K562 (cell line): ENCODE measurements around the gene RRM2. TPM values are rescaled to one million over a fixed set of nuclear protein-coding genes. Genes with fewer than 3 reads are reported as not detected.

Source experiments
- C11orf30 ChIP-seq: fragments of 450-650 bp; IDR thresholded peaks from 2 replicates; pipeline ENCODE4 v1.6.1; 2016; ENCODE audit warnings: low read depth, mild to moderate bottlenecking
- CCNT2 ChIP-seq: IDR thresholded peaks from 2 replicates; pipeline ENCODE4 v1.6.1; 2011; ENCODE audit warnings: borderline replicate concordance, low read depth, mild to moderate bottlenecking, moderate library complexity, mixed read lengths, low read length; ENCODE audit not compliant: insufficient read length; ENCODE audit errors: extremely low read depth
- EGR1 ChIP-seq: fragments of 450-650 bp; conservative IDR thresholded peaks from 2 replicates; pipeline ENCODE4 v1.6.1; 2017; ENCODE audit warnings: mild to moderate bottlenecking
- ELK3 ChIP-seq: fragments of 450-650 bp; formaldehyde crosslinking; IDR thresholded peaks from 2 replicates; pipeline ENCODE4 v1.4.0; 2020; ENCODE audit warnings: mild to moderate bottlenecking
- ESRRA ChIP-seq: fragments of 450-650 bp; IDR thresholded peaks from 2 replicates; pipeline ENCODE4 v1.6.1; 2014; ENCODE audit warnings: low read depth, mild to moderate bottlenecking, moderate library complexity, borderline replicate concordance
- FOXJ3 ChIP-seq: sonication (generic); formaldehyde crosslinking; IDR thresholded peaks from 2 replicates; pipeline ENCODE4 v1.4.0; 2020; ENCODE audit warnings: mild to moderate bottlenecking, missing genetic modification reagents
- HDGF ChIP-seq: fragments of 450-650 bp; IDR thresholded peaks from 2 replicates; pipeline ENCODE4 v1.6.1; 2016
- KLF1 ChIP-seq: fragments of 450-650 bp; IDR thresholded peaks from 2 replicates; pipeline ENCODE4 v1.6.1; 2016; ENCODE audit warnings: missing genetic modification characterization, missing compliant biosample characterization
- LCOR ChIP-seq: sonication (generic); formaldehyde crosslinking; IDR thresholded peaks from 2 replicates; pipeline ENCODE4 v1.8.0; 2022; ENCODE audit warnings: mild to moderate bottlenecking, missing genetic modification reagents
- LEF1 ChIP-seq: fragments of 450-650 bp; IDR thresholded peaks from 2 replicates; pipeline ENCODE4 v1.6.1; 2016; ENCODE audit warnings: mild to moderate bottlenecking
- MECOM ChIP-seq: fragments of 250-450 bp; sonication (Bioruptor Pico); IDR thresholded peaks from 2 replicates; pipeline ENCODE4 v1.8.0; 2022; ENCODE audit warnings: inconsistent platforms
- NCOR1 ChIP-seq: fragments of 450-650 bp; IDR thresholded peaks from 2 replicates; pipeline ENCODE4 v1.6.1; 2016; ENCODE audit warnings: mild to moderate bottlenecking, moderate library complexity
- NFIC ChIP-seq: fragments of 450-650 bp; IDR thresholded peaks from 2 replicates; pipeline ENCODE4 v1.6.1; 2017; ENCODE audit warnings: mild to moderate bottlenecking, inconsistent platforms
- NKRF ChIP-seq: fragments of 450-650 bp; IDR thresholded peaks from 2 replicates; pipeline ENCODE4 v1.6.1; 2016; ENCODE audit warnings: borderline replicate concordance
- NR4A1 ChIP-seq, 2 experiments: fragments of 250-450 bp in 1 of 2; fragments of 450-650 bp in 1 of 2; sonication (Bioruptor Pico) in 1 of 2; IDR thresholded peaks; 2 replicates each; pipeline versions ENCODE4 v1.4.0 to v1.6.1; 2016 to 2020; ENCODE audit warnings: mild to moderate bottlenecking in 2 of 2, missing compliant biosample characterization in 1 of 2, missing genetic modification characterization in 1 of 2, moderate library complexity in 1 of 2
- NUFIP1 ChIP-seq: fragments of 450-650 bp; IDR thresholded peaks from 2 replicates; pipeline ENCODE4 v1.6.1; 2018; ENCODE audit not compliant: partially characterized antibody
- RNF2 ChIP-seq: sonication (generic); IDR thresholded peaks from 2 replicates; pipeline ENCODE4 v1.6.1; 2016
- RUNX1 ChIP-seq: sonication (generic); IDR thresholded peaks from 2 replicates; pipeline ENCODE4 v1.6.1; 2016; ENCODE audit warnings: antibody characterized with exemption, low read depth
- TAF1 ChIP-seq: IDR thresholded peaks from 2 replicates; pipeline ENCODE4 v1.6.1; 2011; ENCODE audit warnings: mild to moderate bottlenecking, low read length, moderate library complexity; ENCODE audit not compliant: insufficient read depth, control insufficient read depth, severe bottlenecking; ENCODE audit errors: extremely low read depth
- TOE1 ChIP-seq, 2 experiments: fragments of 450-650 bp in 1 of 2; sonication (generic) in 1 of 2; formaldehyde crosslinking in 1 of 2; IDR thresholded peaks; 2 replicates each; pipeline versions ENCODE4 v1.7.1 to v1.8.0; 2016 to 2022; ENCODE audit warnings: borderline replicate concordance in 2 of 2, mild to moderate bottlenecking in 2 of 2, antibody characterized with exemption in 1 of 2, inconsistent platforms in 1 of 2, low read depth in 1 of 2, missing genetic modification reagents in 1 of 2, moderate library complexity in 1 of 2
- ZNF143 ChIP-seq: sonication (generic); formaldehyde crosslinking; IDR thresholded peaks from 2 replicates; pipeline ENCODE4 v1.9.0; 2022; ENCODE audit warnings: mild to moderate bottlenecking, missing genetic modification reagents
- ZNF583 ChIP-seq: fragments of 250-450 bp; sonication (Bioruptor Pico); IDR thresholded peaks from 2 replicates; pipeline ENCODE4 v1.4.0; 2020
- ZSCAN29 ChIP-seq: fragments of 450-650 bp; IDR thresholded peaks from 2 replicates; pipeline ENCODE4 v1.6.1; 2017
- ZZZ3 ChIP-seq: fragments of 450-650 bp; IDR thresholded peaks from 2 replicates; pipeline ENCODE4 v1.6.1; 2016; ENCODE audit warnings: antibody characterized with exemption, mild to moderate bottlenecking, moderate library complexity
- polyA plus RNA-seq, 8 experiments: library from polyadenylated mRNA; depleted of rRNA in 4 of 8; stranded (reverse) in 5 of 8; unstranded in 3 of 8; fragments of >200 nt; fragmentation: Nextera tagmentation in 2 of 8; fragmentation: Illumina TruSeq in 1 of 8; extraction: Ambion mirVana in 2 of 8; extraction: Trizol in 1 of 8; gene quantifications; 2 replicates each; pipeline versions ENCODE4 v1.2.1 to v1.2.3, GENCODE V29; 2011 to 2014; ENCODE audit warnings: inconsistent platforms in 1 of 8, missing spikeins in 1 of 8
- total RNA-seq, 7 experiments: library from RNA; depleted of rRNA in 6 of 7; stranded (reverse); fragments of >200 nt in 6 of 7; fragmentation: Illumina TruSeq in 2 of 7; extraction: Trizol in 2 of 7; gene quantifications; 2 replicates each; pipeline versions ENCODE4 v1.2.1 to v1.2.3, GENCODE V29; 2011 to 2021; ENCODE audit warnings: low replicate concordance in 1 of 7
- TF ChIP-seq, protein P1 (sequence below): fragments of 450-650 bp; formaldehyde crosslinking; IDR thresholded peaks from 2 replicates; pipeline ENCODE4 v1.4.0; 2022; ENCODE audit warnings: missing genetic modification characterization

RRM2 gene
- total and polyA plus RNA-seq, 9 of the 15 experiments (the other 6 are each of a cell fraction or from before 2014, with no cell fraction given): 50.1 to 244 (median 128) TPM

DNA sequence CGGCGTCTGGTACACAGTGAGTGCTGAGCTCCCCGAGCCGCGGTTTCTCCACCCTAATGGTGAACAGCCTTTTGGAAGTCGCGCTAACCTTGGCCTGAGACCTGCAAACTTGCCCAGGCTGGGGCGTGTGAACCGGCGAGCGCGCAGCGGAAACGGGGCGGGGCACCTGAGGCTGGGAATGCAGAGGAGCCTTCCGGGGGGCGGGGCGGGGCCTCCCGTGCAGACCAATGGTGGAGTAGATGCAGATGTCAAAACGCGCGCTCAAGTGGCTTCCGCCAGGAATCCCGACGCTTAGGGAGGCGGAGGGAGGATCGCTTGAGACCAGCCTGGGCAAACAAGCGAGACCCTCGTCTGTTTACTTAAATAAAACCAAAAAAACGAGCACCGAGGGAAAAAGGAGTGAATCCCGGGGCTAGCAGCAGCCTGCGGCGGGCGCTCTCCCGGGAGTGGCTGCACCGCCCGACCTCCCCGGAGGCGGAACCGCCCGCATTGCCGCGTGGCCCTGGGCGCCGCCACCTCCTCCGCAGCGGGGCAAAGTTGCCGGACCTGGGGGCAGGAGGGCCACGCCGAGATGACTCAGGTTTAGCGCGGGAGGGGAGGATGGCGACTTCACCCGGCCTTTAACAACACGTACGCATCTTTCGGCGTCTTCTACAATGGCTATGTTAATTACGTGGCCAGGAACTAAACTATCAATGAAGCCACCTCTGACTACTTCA, 2.2 kb upstream of the RRM2 start (continued):
- TF ChIP-seq NFIC: 0 out of 2 replicates have a peak, but pooled peaks have one; percentile 4
- peak; percentile 70 for TF ChIP-seq C11orf30
- TF ChIP-seq ZNF143 (CRISPR knock-in tag): 0 out of 2 replicates have a peak, but pooled peaks have one; percentile 30
- TF ChIP-seq NKRF: peak; percentile 92
- no peak for TF ChIP-seq RUNX1
- TF ChIP-seq EGR1: peak; percentile 95
- peak; percentile 13; the same call in 1 of the 2 replicates for TF ChIP-seq LEF1
- 0 out of 2 replicates have a peak, but pooled peaks have one; percentile 77 for TF ChIP-seq ESRRA
- TF ChIP-seq LCOR: peak; percentile 96
- TF ChIP-seq KLF1 (tag): peak; percentile 66; the same call in 1 of the 2 replicates
- no peak for TF ChIP-seq ZZZ3
- TF ChIP-seq, protein P1, sequence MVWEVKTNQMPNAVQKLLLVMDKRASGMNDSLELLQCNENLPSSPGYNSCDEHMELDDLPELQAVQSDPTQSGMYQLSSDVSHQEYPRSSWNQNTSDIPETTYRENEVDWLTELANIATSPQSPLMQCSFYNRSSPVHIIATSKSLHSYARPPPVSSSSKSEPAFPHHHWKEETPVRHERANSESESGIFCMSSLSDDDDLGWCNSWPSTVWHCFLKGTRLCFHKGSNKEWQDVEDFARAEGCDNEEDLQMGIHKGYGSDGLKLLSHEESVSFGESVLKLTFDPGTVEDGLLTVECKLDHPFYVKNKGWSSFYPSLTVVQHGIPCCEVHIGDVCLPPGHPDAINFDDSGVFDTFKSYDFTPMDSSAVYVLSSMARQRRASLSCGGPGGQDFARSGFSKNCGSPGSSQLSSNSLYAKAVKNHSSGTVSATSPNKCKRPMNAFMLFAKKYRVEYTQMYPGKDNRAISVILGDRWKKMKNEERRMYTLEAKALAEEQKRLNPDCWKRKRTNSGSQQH (CRISPR knock-in tag): peak; percentile 85; the same call in 1 of the 2 replicates
- peak; percentile 14 for TF ChIP-seq TOE1 (IDR thresholded peaks at IDR 0.05; ENCODE audit: borderline replicate concordance)
- no peak for TF ChIP-seq TOE1 (CRISPR knock-in tag; IDR thresholded peaks at IDR 0.05; ENCODE audit: borderline replicate concordance, low read depth)
- peak; percentile 55; the same call in 1 of the 2 replicates for TF ChIP-seq ZSCAN29
- TF ChIP-seq RNF2: peak; percentile 86
- TF ChIP-seq MECOM: no peak
- TF ChIP-seq NR4A1 (CRISPR knock-in tag; IDR thresholded peaks at IDR 0.05): peak; percentile 15; the same call in 1 of the 2 replicates
- no peak for TF ChIP-seq NR4A1 (tag; IDR thresholded peaks at IDR 0.05)
- no peak for TF ChIP-seq ELK3 (CRISPR knock-in tag)
- peak; percentile 38; the same call in 1 of the 2 replicates for TF ChIP-seq NCOR1
- 0 out of 2 replicates have a peak, but pooled peaks have one; percentile 46 for TF ChIP-seq ZNF583 (CRISPR knock-in tag)
- TF ChIP-seq HDGF: 0 out of 2 replicates have a peak, but pooled peaks have one; percentile 6
- TF ChIP-seq TAF1: peak; percentile 80
- TF ChIP-seq CCNT2: peak; percentile 90
- TF ChIP-seq NUFIP1: no peak
- no peak for TF ChIP-seq FOXJ3 (CRISPR knock-in tag)
